SH-SY5Y (cell line): ENCODE measurements around the gene HES6.

Source experiments
- GATA2 ChIP-seq: IDR thresholded peaks from 2 replicates; pipeline ENCODE4 v1.6.1; 2011; ENCODE audit warnings: mild to moderate bottlenecking, low read depth, low read length
- GATA3 ChIP-seq: IDR thresholded peaks from 2 replicates; pipeline ENCODE4 v1.6.1; 2011; ENCODE audit warnings: low read depth, mild to moderate bottlenecking, low read length, moderate library complexity

Gene HES6

DNA sequence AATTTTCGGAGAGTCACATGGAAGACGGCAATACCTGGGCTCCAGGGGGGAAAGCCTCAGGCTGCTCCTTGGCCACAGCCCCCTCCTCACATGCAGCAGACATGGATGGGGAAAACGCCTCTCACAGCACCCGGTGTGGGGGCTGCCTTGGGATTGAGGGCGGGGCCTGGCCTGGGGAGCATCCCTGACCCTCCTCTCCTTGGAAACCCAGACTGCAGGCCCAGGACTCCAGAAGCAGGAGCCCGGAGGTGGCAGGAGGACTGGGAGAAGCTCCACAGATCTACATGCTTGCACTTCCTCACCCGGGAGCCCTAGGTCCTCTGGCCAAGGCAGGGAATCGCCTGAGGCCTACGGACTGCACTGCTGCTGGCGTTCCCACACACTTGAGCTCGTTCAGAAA, 12.1 kb upstream of the HES6 start:
- no peak for TF ChIP-seq GATA3
- no peak for TF ChIP-seq GATA2

DNA sequence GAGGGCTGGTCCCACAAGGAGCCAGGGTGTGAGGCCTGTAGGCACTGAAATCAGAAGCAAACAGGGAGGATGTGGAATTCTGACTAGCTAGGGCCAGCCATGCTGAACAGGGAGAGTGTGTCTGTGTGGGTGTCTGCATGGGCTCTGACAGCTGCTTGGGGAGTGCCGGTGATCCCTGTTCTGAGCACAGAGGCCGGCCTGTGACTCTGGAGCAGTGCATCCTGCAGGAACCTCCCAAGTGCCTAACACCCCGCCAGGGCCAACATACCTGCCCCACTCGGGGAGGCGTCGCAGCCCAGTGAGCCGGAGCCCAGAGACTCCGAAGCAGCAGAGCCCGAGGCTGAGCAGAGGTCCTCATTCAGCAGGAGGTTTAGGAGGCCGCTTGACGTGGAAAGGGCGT, 11.5 kb upstream of the HES6 start:
- TF ChIP-seq GATA2 (no peak), GATA3 (no peak)

DNA sequence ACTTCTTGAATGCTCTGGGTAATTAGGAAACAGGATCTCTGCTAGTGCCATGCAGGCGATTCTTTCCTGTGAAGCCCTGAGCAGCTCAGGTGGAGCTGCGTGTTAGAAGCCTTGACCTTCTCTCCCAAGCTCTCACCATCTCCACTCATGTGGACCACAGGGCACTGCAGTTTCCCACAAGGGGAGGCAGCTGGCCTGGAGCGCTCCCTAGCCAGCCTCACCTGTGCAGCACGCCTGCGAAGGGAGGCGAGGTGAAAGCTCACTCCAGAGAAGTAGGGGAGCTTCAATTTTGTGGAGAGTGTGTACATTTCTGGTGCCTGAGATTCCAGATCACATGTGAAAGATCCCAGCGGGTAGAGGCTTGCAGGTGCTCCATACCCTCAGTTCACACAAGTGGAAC, 11.1 kb upstream of the HES6 start:
- TF ChIP-seq GATA2 = no peak
- no peak for TF ChIP-seq GATA3

DNA sequence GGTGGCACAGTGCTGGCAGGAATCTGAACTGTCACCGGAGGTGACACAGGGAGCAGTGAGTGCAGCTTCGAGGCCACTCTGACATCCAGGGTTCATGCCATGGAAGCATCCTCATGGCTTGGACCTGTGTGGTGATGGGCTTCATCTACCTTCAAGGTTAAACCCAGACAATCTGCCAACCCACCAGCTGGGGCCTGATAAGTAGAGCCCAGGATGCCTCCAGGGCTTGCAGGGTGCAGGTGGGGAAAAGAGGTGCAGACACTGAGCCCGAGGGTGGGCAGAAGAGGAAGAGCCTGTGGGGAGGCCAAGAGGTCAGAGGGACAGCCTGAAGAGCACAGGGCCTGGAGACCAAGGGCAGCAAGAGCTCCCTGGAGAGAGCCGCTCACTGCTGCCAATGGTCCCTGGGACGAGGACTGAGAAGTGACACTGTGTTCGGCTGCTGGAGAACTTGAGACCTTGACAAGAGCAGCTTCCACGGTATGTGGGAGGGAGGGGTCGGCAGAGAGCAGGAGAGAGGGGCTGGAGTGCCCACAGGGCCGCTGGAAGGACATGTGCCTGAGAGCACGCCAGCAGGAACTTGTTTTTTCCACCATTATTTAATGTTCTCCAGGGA, 8.1 kb upstream of the HES6 start:
- no peak for TF ChIP-seq GATA3
- no peak for TF ChIP-seq GATA2

DNA sequence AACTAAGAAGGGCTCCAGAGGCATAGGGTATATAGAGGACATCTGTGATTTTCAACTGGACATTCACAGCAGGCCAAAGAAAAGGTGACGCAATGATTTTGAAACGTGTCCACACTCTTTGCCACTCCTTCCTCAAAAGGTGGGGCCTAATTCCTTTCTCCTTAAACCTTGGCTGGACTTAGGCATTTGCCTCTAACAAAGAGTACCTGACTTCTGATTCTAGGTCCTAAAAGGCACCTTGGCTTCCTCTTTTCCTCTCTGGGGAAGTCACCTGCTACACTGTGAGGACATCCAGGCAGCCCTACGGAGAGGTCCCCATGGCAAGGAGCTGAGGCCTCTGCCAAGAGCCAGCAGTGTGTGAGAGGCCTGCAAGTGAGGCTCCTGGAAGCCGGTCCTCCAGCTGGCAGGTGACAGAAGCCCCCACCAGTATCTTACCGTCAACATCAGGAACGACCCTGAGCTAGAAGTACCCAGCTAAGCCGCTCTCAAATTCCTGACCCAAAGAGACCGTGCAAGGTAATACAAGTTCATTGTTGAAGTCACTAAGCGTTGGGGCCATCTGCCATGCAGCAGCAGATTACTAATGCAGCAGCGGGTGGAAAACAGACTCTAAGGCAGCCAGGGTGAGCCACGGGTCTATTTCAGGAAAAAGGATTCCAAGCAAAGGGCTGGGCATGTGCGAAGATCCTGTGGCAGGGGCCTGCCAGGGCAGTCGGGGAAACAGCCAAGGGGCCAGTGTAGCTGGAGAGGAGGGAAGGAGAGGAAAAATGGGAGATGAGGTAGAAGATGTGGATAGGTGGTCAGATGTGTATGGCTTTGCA, 7.4 kb upstream of the HES6 start:
- no peak for TF ChIP-seq GATA2

DNA sequence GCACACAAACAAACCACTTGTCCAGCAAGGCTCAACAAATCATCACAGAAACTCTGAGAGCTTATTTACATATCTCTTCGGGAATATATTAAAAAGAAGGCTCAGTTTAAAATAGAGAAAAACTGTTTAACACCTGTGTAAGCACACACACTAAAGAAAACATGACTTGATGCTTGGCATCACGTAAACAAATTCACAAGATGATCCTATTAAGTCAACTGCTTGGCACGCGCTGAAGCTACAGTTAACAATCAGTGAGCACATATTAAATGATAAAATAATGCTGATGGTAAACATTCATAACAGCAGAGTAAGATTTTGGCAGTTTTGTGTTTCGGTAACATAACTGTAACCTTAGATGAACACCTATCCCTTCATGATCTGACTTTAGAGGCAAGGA, 4.3 kb upstream of the HES6 start:
- TF ChIP-seq GATA2 (no peak), GATA3 (no peak)

DNA sequence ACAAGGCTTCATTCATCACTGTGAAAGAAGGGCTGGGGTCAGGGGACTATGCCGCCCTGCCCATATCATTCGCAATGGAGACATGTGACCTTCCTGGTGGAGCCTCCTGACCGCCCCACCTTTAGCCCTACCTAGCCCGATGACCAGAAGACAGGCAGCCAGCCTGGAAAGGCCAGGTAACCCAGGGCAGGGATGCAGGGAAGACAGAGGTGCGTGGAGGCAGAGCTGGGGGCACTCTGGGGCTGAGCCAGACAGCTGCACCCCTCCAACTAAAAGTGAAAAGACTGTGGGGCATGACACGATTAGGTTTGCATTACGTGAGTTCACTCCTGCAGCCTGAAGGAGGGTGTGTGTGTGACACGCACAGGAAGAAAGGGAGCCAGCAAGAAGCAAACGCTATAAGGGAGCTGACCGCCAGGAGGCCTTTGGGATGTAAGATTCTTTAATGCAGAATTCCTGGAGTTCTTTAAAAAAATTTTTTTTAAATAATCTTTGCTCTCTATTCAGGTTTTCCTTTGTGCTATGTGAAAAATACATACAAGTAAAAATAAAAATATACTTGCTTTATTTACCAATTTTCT, 3.7 kb upstream of the HES6 start:
- TF ChIP-seq GATA3 = no peak
- TF ChIP-seq GATA2 = no peak

DNA sequence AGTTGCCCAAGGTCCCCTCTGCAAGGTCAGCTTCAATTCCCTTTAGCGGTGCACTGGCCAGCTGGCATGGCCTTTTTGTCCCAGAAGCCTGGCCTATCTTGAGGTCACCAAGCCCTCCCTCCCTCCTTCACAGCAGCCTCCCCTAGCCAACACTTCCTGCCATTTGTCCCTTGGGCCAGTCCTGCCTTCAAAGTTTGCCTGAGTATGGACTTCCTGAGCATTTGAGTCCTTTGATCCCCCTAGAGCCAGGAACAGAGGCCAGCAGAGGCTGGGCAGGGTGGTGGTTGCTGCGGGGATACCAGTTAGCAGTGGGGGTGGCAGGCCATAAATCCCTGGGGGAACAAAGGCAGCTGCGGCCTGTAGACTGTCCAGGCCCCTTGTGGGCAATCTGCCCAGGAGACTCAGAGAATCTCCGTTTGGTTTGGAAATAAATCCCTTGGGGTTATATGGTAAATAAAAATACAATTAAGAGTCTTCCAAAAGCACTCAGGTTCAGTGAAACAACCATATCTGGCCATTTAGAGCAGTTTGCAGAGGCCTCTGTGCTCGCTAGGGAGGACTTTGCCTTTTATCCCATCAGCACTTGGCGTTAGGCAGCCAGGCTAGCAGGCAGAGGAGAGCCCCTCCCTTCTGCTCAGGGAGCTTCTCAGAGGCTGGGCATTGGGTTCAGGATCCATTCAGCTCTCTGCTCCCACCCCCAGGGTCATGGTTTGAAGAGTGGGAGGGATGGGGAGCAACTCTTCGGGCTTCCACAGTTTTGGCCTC, 3.1 kb upstream of the HES6 start:
- TF ChIP-seq GATA2 (no peak), GATA3 (no peak)

DNA sequence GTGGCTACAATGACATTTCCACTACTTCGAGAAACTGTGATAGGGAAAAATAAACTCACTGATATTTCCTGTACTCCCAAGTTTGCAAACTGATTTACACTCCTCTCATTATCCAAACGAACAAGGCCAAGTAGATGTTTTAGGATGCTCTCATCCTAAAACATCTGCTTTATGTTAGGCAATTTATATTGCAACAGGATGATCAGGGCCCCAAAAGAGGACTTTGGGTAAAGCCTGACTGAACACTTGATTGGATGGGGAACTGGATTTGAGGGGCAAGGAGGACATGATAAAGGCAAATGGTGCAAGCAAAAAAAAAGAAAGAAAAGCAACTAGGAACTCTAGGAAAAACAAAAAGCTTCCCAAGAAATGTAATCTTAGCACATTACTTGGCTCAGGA, 2.1 kb upstream of the HES6 start:
- TF ChIP-seq GATA2 (no peak), GATA3 (no peak)

DNA sequence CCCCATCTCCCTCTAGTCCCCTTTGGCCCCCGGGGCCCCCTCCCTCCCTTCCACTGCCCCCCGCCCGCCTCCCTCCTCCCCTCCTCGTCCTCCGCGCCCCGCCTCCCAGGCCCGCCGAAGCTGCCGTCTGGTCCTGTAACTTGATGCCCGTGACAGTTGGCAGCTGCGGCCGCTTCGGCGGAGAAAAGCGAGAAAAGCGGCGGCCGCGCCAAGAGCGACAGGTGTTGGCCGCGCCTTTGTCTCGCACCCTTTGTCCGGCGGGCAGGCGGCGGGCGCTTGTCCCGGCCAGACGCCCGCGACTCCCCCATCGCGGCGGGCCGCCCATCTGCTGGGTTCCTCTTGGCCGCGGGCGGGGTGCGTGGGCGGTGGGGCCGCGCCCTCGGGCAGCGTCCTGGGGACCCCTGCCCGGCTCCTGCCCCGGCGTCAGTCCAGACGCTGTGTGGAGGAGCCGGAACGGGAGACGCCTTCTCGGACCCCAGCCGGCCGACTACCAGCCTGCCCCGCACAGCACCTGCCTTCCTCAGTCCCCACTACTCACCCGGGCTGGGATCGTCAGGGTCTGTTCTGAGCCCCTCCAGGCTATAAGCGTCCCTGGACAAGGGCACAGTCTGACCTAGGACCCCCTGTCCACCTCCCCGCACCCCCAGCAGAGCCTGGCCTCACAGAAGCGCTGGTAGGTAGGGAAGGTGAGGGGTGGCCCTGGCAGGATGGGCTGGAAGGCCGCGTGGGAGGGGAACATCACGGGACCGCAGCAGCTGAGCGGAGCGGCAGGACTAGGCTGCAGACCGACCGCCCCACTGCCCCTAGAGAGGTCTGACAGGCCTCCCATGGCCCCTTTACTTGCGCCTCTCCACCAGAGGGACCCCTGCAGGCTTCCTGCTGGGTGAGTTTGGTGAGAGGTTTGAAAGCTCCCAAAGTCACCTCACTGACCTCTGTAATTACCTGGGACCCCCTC, 1.2 kb upstream of the HES6 start:
- TF ChIP-seq GATA3 (no peak), GATA2 (no peak)

DNA sequence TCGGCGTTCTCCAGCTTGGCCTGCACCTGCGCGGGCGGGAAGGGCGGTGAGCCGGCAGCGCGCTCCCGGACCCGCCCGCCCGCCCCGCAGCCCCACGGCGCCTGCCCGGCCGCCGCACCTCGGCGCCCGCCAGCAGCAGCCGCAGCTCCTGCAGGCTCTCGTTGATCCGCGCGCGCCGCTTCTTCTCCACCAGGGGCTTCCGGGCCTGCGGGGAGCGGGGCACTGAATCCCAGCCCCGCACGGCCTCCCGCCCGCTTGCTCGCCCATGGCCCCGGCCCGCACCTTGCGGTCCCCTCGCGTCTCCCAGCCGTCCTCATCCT, 335 bp downstream of the HES6 start:
- TF ChIP-seq GATA3 = no peak
- no peak for TF ChIP-seq GATA2

DNA sequence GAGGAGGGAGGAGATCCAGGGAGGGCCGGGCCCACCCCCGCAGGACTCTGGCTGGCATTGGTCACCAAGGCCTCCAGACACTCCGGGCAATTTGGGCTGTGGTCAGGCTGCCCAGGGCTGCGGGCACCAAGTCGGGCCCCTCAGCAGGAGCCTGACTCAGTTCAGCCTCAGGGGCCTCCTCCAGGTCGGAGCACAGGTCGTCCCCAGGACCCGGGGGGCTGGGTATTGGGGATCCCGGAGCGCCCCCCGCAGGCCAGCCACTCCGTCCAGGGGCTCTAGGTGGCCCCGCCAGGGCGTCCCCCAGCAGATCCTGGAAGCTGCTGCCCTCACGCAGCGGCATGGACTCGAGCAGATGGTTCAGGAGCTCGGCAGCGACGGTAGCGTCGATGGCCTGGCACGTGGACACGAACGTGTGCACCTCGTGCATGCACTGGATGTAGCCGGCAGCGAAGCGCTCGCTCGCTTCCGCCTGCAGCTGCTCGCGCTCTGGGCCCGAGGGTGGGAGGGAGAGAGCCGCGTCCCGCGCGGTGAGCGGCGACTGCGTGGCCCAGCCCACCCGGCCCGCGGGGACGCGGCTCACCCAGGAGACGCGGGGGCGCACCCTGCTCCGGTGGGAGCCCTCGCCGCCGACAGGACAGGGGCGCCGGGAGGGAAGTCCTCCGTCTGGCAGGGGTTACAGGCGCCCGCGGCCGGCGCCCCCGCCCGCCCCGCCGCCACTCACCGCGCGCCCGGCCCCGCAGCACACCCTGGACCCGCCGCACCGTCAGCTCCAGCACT, 884 bp downstream of the HES6 start:
- TF ChIP-seq GATA2 = no peak
- TF ChIP-seq GATA3 = no peak

DNA sequence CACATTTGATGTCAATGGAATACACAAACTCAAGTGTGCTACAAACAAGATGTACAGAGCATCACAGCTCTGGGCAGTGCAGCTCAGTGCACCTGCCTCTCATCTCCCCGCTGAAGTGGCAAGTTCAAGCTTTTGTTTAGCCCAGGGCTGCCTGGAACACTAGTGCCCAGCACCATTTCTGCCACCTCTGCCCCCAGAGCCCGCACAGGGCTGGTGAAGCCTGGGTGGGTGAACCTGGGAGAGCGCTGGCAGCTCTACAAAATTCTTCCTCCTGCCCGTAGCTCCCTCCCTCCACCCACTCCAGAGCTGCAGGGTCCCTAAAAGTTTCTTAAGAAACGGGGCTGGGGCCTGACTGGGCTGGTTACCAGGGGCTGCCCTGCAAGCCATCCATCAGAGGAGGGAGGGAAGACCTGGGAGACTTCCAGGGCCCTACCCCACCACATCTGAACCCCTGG, 1.5 kb downstream of the HES6 start:
- no peak for TF ChIP-seq GATA3
- TF ChIP-seq GATA2 = no peak
